Activated B cell treated with CpG ODN at 0.5 μM for 24 hours (primary cell): ENCODE results near the gene TNFAIP2. TPM values are rescaled to one million over a fixed set of nuclear protein-coding genes. Genes with fewer than 3 reads are reported as not detected.
A peak's percentile ranks its signal among the peaks of the same experiment; 100 is the strongest.

ENCODE experiments used
- ATAC-seq: fragments of 200-7000 bp; cut with Tn5 transposase; one replicate; pipeline ENCODE4 v1.10.0; 2021; ENCODE audit warnings: low read depth, mild to moderate bottlenecking, moderate library complexity
- CTCF ChIA-PET: fragments of 350-600 bp; sonication (Branson Sonifier 250); formaldehyde crosslinking; loops from one replicate; lab custom pipeline; 2021; ENCODE audit warnings: antibody characterized with exemption; lab: Charles Lee
- POLR2A ChIA-PET: fragments of 350-600 bp; sonication (Branson Sonifier 250); formaldehyde crosslinking; loops from one replicate; lab custom pipeline; 2021; ENCODE audit warnings: antibody characterized with exemption; lab: Charles Lee
- DNase-seq: peaks from one replicate; pipeline ENCODE4 v3.0.0; 2022
- H3K27ac Mint-ChIP-seq: one replicate; pipeline ENCODE4 v1.8.0; 2020; ENCODE audit warnings: mixed read lengths
- H3K27me3 Mint-ChIP-seq: one replicate; pipeline ENCODE4 v1.8.0; 2021; ENCODE audit warnings: mixed read lengths
- H3K36me3 Mint-ChIP-seq: one replicate; pipeline ENCODE4 v1.8.0; 2021; ENCODE audit warnings: low read depth, mixed read lengths
- H3K4me1 Mint-ChIP-seq: one replicate; pipeline ENCODE4 v1.8.0; 2021; ENCODE audit warnings: mixed read lengths
- H3K4me3 Mint-ChIP-seq: one replicate; pipeline ENCODE4 v1.8.0; 2020; ENCODE audit warnings: mild to moderate bottlenecking, mixed read lengths
- H3K9me3 Mint-ChIP-seq: one replicate; pipeline ENCODE4 v1.8.0; 2020; ENCODE audit warnings: mixed read lengths
- CTCF ChIP-seq: fragments of 200-600 bp; IDR thresholded peaks from one replicate; pipeline ENCODE4 v1.8.0; 2022; ENCODE audit warnings: antibody characterized with exemption, mild to moderate bottlenecking
- intact Hi-C: fragments of 100-400 bp; cut with micrococcal nuclease; formaldehyde crosslinking; loops from one replicate; pipeline ENCODE4 v1.15.1; 2024
- total RNA-seq: library from RNA; stranded (reverse); gene quantifications from 2 replicates; pipeline ENCODE4 v1.2.3, GENCODE V29; 2022

TNFAIP2 gene
- total RNA-seq, 1 donor from 2014 or later: 4.1 TPM

DNA sequence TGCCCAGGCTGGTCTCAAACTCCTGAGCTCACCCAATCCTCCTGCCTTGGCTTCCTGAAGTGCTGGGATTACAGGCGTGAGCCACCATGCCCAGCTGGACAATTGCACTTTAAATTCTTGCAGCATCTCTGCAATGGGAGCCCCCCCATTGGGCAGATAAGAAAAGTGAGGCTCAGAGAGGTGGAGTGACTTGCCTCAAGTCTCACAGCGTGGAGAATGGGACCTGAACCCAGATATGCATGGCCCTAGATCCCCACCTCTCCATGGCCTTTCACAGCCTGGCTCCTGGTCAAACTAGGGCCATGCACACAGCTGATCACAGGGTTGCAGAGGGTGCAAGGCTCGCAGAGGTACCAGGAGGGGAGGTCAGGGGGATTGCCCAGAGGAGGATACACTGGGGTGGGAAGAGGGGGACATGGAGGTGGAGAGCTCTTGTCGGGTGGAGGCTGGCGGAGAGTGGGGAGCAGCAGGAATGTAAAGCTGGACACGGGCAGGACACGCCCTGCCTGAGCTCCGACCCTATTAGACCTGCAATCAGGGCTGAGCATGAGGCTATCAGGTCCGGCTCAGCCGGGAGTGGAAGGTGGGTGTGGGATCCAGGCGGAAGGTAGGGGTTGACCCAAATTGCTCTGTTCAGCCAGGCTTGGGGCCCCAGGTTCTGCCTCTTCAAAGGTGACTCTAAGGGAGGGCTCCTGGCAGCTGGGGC, 21.9 kb upstream of the TNFAIP2 start:
- ATAC-seq (no peak), DNase-seq (no peak)
- TF ChIP-seq CTCF: no peak

GRCh38 chr14:103101963-103102688, 21.1 kb upstream of the TNFAIP2 start:
- no peak overlapping the region for H3K27ac Mint-ChIP-seq
- DNase-seq: no peak
- no peaks in the 10 kb centered on the region for H3K36me3 Mint-ChIP-seq
- peaks cover 32% of the 10 kb centered on the region for H3K4me1 Mint-ChIP-seq
- TF ChIP-seq CTCF: no peak
- peaks cover 18% of the 10 kb centered on the region for H3K27me3 Mint-ChIP-seq
- no peaks in the 10 kb centered on the region for H3K9me3 Mint-ChIP-seq
- CTCF ChIA-PET: no interaction called here
- intact Hi-C loops: loop anchor here (5.0 kb wide), 1 partner anchor 230 kb away; the partner anchor contains the start of gene EIF5
- POLR2A ChIA-PET: no interaction called here
- no peak for ATAC-seq
- H3K4me3 Mint-ChIP-seq: no peak overlapping the region

More for the DNA sequence above, 21.9 kb upstream of the TNFAIP2 start:
- Mint-ChIP-seq H3K4me3 (peak overlapping the region; percentile 11), H3K9me3 (no peaks in the 10 kb centered on the region), H3K36me3 (no peaks in the 10 kb centered on the region), H3K27ac (no peak overlapping the region), H3K4me1 (peaks cover 32% of the 10 kb centered on the region), H3K27me3 (peaks cover 18% of the 10 kb centered on the region)
- intact Hi-C loops: loop anchor here (5.0 kb wide), 1 partner anchor 231 kb away; the partner anchor contains the start of gene EIF5
- ChIA-PET CTCF (interaction anchor here (1.1 to 1.2 kb wide), 2 partner anchors 9 to 191 kb away, joined by 3 read pairs; no protein-coding TSS in a partner anchor), POLR2A (interaction anchor here (0.6 kb wide), 1 partner anchor 9 kb away, joined by 3 read pairs; no protein-coding TSS in a partner anchor)

- intact Hi-C loops: loop anchor here (5.0 kb wide), 1 partner anchor 230 kb away; the partner anchor contains the start of gene EIF5
- peaks cover 17% of the 10 kb centered on the region for H3K27me3 Mint-ChIP-seq
- H3K9me3 Mint-ChIP-seq: no peaks in the 10 kb centered on the region
- H3K27ac Mint-ChIP-seq: no peak overlapping the region
- no peak for TF ChIP-seq CTCF
- no peak for ATAC-seq
- ChIA-PET CTCF (no interaction called here), POLR2A (interaction anchor here (0.6 kb wide), 1 partner anchor 385 kb away, joined by 4 read pairs; no protein-coding TSS in a partner anchor)
- H3K4me3 Mint-ChIP-seq: no peak overlapping the region
- peaks cover 32% of the 10 kb centered on the region for H3K4me1 Mint-ChIP-seq
- no peak for DNase-seq
- no peaks in the 10 kb centered on the region for H3K36me3 Mint-ChIP-seq
These were observed 20.5 kb upstream of the TNFAIP2 start for GRCh38 chr14:103102689-103103260.

DNA sequence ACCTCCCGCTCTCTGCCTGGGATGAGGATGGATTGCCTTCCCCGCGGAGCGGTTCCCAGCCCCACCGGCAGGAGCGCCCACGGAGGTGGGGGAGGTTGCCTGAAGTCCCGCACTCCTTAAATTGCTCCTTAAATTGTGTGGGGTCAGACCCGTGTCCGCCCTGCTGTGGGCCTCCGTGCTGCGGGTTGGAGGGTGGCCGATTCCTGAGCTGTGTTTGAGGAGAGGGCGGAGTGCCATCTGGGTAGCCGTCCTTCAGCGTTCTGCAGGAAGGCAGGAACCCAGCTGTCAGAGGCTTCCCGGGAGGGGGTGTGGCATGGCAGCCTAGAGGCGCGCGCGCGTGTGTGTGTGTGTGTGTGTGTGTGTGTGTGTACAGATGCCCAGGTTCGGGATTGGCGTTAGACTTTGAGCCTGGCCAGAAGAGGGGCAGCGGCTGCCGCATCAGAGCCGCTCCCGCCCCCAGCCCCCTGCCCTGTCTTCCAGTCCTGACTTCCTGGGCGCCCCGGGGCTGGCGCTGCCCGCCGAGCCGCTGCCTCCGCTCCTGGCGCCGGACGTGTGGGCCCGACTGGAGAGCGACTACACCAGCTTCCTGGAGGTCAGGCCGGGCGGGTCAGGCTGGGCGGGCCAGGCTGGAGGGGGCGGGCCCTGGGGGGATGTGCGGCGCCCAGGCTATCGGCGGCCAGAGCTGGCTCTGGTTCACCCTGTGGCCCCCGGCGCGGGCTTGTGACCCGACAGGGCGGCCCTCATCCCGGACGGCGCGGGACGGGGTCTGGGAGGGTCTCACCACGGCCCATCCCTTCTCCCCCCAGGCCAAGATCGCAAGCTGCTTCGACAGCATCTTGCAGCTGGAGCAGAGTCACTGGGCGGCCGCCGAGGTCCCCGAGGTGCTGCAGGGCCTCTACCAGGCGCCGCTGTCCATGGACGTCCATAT, 19.5 kb upstream of the TNFAIP2 start:
- H3K36me3 Mint-ChIP-seq: no peaks in the 10 kb centered on the region
- H3K27ac Mint-ChIP-seq: peak overlapping the region; percentile 12
- DNase-seq (no peak), ATAC-seq (no peak)
- peaks cover 17% of the 10 kb centered on the region for H3K27me3 Mint-ChIP-seq
- ChIA-PET POLR2A (interaction anchor here (0.6 to 1.3 kb wide), 3 partner anchors 29 to 189 kb away, joined by 3 to 13 read pairs (median 4); no protein-coding TSS in a partner anchor), CTCF (interaction anchor here (0.9 to 3.7 kb wide), 10 partner anchors 8 to 414 kb away, joined by 4 to 58 read pairs (median 10); partner anchors contain the start of gene EXOC3L4)
- intact Hi-C loops: loop anchor here (2.0 to 5.0 kb wide), 2 partner anchors 19 to 229 kb away; partner anchors contain the start of genes EIF5 and TNFAIP2
- TF ChIP-seq CTCF: no peak
- peaks cover 35% of the 10 kb centered on the region for H3K4me1 Mint-ChIP-seq
- no peaks in the 10 kb centered on the region for H3K9me3 Mint-ChIP-seq
- no peak overlapping the region for H3K4me3 Mint-ChIP-seq
